Limb (tissue), 2 donors: ENCODE data around the gene TMC2.

Experiments
- DNase-seq, 2 donors: peaks; one replicate each; pipeline ENCODE4 v3.0.0-alpha.2; 2016; ENCODE audit errors: extremely low spot score in 2 of 2

The TMC2 gene

GRCh38 chr20:2576317-2576727 lies 39.9 kb downstream of the TMC2 start:
- DNase-seq, result peak in 1 of 2 donors; percentile 36

GRCh38 chr20:2578475-2579192 lies 42.3 kb downstream of the TMC2 start:
- no peak for DNase-seq

GRCh38 chr20:2585811-2586210 lies 49.4 kb downstream of the TMC2 start:
- no peak for DNase-seq

- no peak for DNase-seq
Observed at GRCh38 chr20:2593756-2594155, 57.4 kb downstream of the TMC2 start.

GRCh38 chr20:2595076-2595475 lies 58.7 kb downstream of the TMC2 start:
- DNase-seq, result no peak

- no peak for DNase-seq
Observed at GRCh38 chr20:2596673-2597279, 60.4 kb downstream of the TMC2 start.

GRCh38 chr20:2599288-2600006 lies 63.1 kb downstream of the TMC2 start:
- peak in 1 of 2 donors; percentile 34 for DNase-seq

- no peak for DNase-seq
Observed at GRCh38 chr20:2602046-2602735, 65.8 kb downstream of the TMC2 start.

- no peak for DNase-seq
Observed at GRCh38 chr20:2602746-2603145, 66.4 kb downstream of the TMC2 start.

- no peak for DNase-seq
Observed at GRCh38 chr20:2603816-2604505, 67.6 kb downstream of the TMC2 start.

- DNase-seq, result no peak
Observed at GRCh38 chr20:2604506-2604835, 68.1 kb downstream of the TMC2 start.

GRCh38 chr20:2606507-2607006 lies 70.2 kb downstream of the TMC2 start:
- no peak for DNase-seq

- no peak for DNase-seq
Observed at GRCh38 chr20:2610326-2610725, 74.0 kb downstream of the TMC2 start.

GRCh38 chr20:2610941-2611720 lies 74.8 kb downstream of the TMC2 start:
- DNase-seq, result no peak

- no peak for DNase-seq
Observed at GRCh38 chr20:2612073-2612472, 75.7 kb downstream of the TMC2 start.

- no peak for DNase-seq
Observed at GRCh38 chr20:2616634-2617033, 80.3 kb downstream of the TMC2 start.

- DNase-seq, result no peak
Observed at GRCh38 chr20:2617099-2617714, 80.8 kb downstream of the TMC2 start.

GRCh38 chr20:2618815-2619214 lies 82.4 kb downstream of the TMC2 start:
- no peak for DNase-seq

GRCh38 chr20:2619337-2619736 lies 83.0 kb downstream of the TMC2 start:
- DNase-seq, result no peak

- no peak for DNase-seq
Observed at GRCh38 chr20:2619961-2620595, 83.7 kb downstream of the TMC2 start.
